KMS-11 (cell line): ENCODE data around the gene RHBDD3.

Experiments used
- H2AFZ ChIP-seq: fragments of 200-600 bp; sonication (generic); 2 replicates; pipeline ENCODE4 v1.6.1; 2016; ENCODE audit warnings: antibody characterized with exemption, mixed run types, low read depth
- H3K27ac ChIP-seq: fragments of 200-600 bp; sonication (generic); 2 replicates; pipeline ENCODE4 v1.6.1; 2016; ENCODE audit warnings: mild to moderate bottlenecking, mixed run types
- H3K27me3 ChIP-seq: fragments of 200-600 bp; sonication (generic); 2 replicates; pipeline ENCODE4 v1.6.1; 2017; ENCODE audit warnings: mild to moderate bottlenecking, low read depth, mixed run types, moderate library complexity; ENCODE audit not compliant: insufficient read depth
- H3K36me3 ChIP-seq: fragments of 200-600 bp; sonication (generic); 2 replicates; pipeline ENCODE4 v1.6.1; 2017; ENCODE audit warnings: mild to moderate bottlenecking, mixed run types; ENCODE audit not compliant: insufficient read depth
- H3K4me1 ChIP-seq: fragments of 200-600 bp; sonication (generic); 2 replicates; pipeline ENCODE4 v1.6.1; 2016; ENCODE audit warnings: mild to moderate bottlenecking, low read depth, mixed run types; ENCODE audit not compliant: poor library complexity, severe bottlenecking
- H3K4me2 ChIP-seq: fragments of 200-600 bp; sonication (generic); 2 replicates; pipeline ENCODE4 v1.7.0; 2016; ENCODE audit warnings: mild to moderate bottlenecking, mixed run types
- H3K4me3 ChIP-seq: fragments of 200-600 bp; sonication (generic); IDR thresholded peaks from 2 replicates; pipeline ENCODE4 v1.6.1; 2017; ENCODE audit warnings: low read depth, low read length, mixed read lengths; ENCODE audit not compliant: insufficient read depth
- H3K79me2 ChIP-seq: fragments of 200-600 bp; sonication (generic); 2 replicates; pipeline ENCODE4 v1.6.1; 2016; ENCODE audit warnings: low read depth, mixed run types; ENCODE audit not compliant: insufficient read depth
- H3K9ac ChIP-seq: fragments of 200-600 bp; sonication (generic); 2 replicates; pipeline ENCODE4 v1.6.1; 2016; ENCODE audit warnings: mild to moderate bottlenecking, mixed run types
- H4K20me1 ChIP-seq: fragments of 200-600 bp; sonication (generic); 2 replicates; pipeline ENCODE4 v1.6.1; 2016; ENCODE audit warnings: mild to moderate bottlenecking, mixed run types; ENCODE audit not compliant: insufficient read depth
- CTCF ChIP-seq: fragments of 200-600 bp; sonication (generic); conservative IDR thresholded peaks from 2 replicates; pipeline ENCODE4 v1.6.1; 2017; ENCODE audit warnings: low read depth, mild to moderate bottlenecking, antibody characterized with exemption, low read length, moderate library complexity, mixed read lengths

The RHBDD3 gene

GRCh38 chr22:29292379-29292778 lies 24.6 kb upstream of the RHBDD3 start:
- H3K36me3 ChIP-seq, result peaks cover 36% of the 10 kb centered on the region; the same call in 1 of the 2 replicates
- H3K79me2 ChIP-seq, result peaks cover 49% of the 10 kb centered on the region; the same call in 1 of the 2 replicates
- peaks cover 12% of the 10 kb centered on the region for H3K4me1 ChIP-seq
- H3K4me2 ChIP-seq, result no peak overlapping the region
- no peak overlapping the region for H3K27ac ChIP-seq
- TF ChIP-seq CTCF, result no peak
- H3K4me3 ChIP-seq, result no peak overlapping the region
- no peak overlapping the region for H3K9ac ChIP-seq
- H4K20me1 ChIP-seq, result peaks cover 14% of the 10 kb centered on the region
- H2AFZ ChIP-seq, result no peak overlapping the region
- no peaks in the 10 kb centered on the region for H3K27me3 ChIP-seq

DNA sequence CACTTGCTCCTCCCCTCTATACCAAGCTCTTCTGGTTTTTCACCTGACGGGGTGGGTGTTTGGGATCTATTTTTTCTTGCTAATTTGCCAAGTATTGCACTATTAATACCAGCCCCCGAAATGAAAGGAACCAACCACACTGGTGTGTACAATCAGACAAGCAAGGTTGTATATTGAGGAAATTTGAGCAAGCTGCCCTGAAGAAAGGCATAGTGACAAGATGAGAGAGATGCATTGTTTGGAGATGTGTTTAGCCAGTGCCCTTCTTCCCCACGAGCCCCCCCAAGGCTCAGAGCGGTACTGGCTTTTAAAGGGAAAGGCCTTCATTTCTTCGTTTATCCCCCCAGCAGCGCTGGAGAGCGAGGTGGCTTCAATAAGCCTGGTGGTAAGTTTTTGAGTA lies 23.4 kb upstream of the RHBDD3 start:
- no peak overlapping the region for H3K4me2 ChIP-seq
- H3K4me1 ChIP-seq, result peaks cover 12% of the 10 kb centered on the region
- no peak overlapping the region for H3K27ac ChIP-seq
- no peaks in the 10 kb centered on the region for H3K27me3 ChIP-seq
- H3K79me2 ChIP-seq, result peaks cover 60% of the 10 kb centered on the region; the same call in 1 of the 2 replicates
- peaks cover 20% of the 10 kb centered on the region for H4K20me1 ChIP-seq
- no peak overlapping the region for H3K9ac ChIP-seq
- no peak overlapping the region for H2AFZ ChIP-seq
- H3K36me3 ChIP-seq, result peaks cover 30% of the 10 kb centered on the region; the same call in 1 of the 2 replicates
- no peak overlapping the region for H3K4me3 ChIP-seq
- TF ChIP-seq CTCF, result no peak

GRCh38 chr22:29290061-29290460 lies 22.3 kb upstream of the RHBDD3 start:
- Histone ChIP-seq H3K4me2 (no peak overlapping the region), H3K9ac (no peak overlapping the region), H3K27me3 (no peaks in the 10 kb centered on the region), H3K36me3 (peaks cover 23% of the 10 kb centered on the region; the same call in 1 of the 2 replicates), H3K4me3 (no peak overlapping the region), H3K79me2 (peaks cover 63% of the 10 kb centered on the region; the same call in 1 of the 2 replicates), H2AFZ (no peak overlapping the region), H4K20me1 (peaks cover 20% of the 10 kb centered on the region), H3K27ac (no peak overlapping the region), H3K4me1 (peaks cover 12% of the 10 kb centered on the region)
- no peak for TF ChIP-seq CTCF

DNA sequence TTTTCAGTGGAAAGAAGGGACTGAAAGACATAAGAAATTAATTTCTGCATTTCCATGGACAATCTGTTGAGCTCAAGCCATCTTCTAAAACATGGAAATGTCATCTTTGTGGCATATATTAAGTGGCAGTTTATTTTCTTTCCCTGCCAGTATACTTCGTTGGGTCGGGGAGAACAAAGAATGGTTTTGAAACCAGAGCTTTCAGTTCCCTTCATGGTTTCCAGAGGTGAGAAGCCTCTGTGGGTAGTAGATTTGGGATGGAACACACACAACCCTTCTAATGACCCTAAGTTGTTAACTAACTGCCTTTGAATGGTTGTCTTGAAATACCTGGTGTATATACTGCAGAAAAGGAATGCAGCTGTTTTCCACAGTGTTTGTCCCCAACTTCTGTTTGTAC lies 21.1 kb upstream of the RHBDD3 start:
- no peak overlapping the region for H3K27ac ChIP-seq
- H3K4me3 ChIP-seq, result no peak overlapping the region
- H3K4me2 ChIP-seq, result no peak overlapping the region
- H3K9ac ChIP-seq, result no peak overlapping the region
- H3K4me1 ChIP-seq, result peaks cover 12% of the 10 kb centered on the region
- no peak for TF ChIP-seq CTCF
- peaks cover 74% of the 10 kb centered on the region; the same call in 1 of the 2 replicates for H3K79me2 ChIP-seq
- H3K36me3 ChIP-seq, result peaks cover 17% of the 10 kb centered on the region; the same call in 1 of the 2 replicates
- no peak overlapping the region for H2AFZ ChIP-seq
- peaks cover 20% of the 10 kb centered on the region for H4K20me1 ChIP-seq
- no peaks in the 10 kb centered on the region for H3K27me3 ChIP-seq
